Measurements from ENCODE around the gene TTN.

- TF ChIP-seq CTCF (conservative IDR thresholded peaks at IDR 0.05 in 1 of 2, IDR thresholded peaks at IDR 0.05 in 1 of 2; ENCODE audit: extremely low read depth in 1 of 2, insufficient read depth in 1 of 2, low read depth in 1 of 2, low read length in 2 of 2) (no peak), EZH2 (IDR thresholded peaks at IDR 0.05; ENCODE audit: borderline replicate concordance, low read length) (no peak)
Observed at GRCh38 chr2:178506101-178506500, 301.1 kb downstream of the TTN start.
